GM19463 (cell line): ENCODE measurements around the gene EPHX1.

Experiments
- ATAC-seq: cut with Tn5 transposase; IDR thresholded peaks from one replicate; pipeline ENCODE4 v1.9.1; 2021; ENCODE audit warnings: mild to moderate bottlenecking, moderate library complexity; ENCODE audit not compliant: unreplicated experiment

The EPHX1 gene

DNA sequence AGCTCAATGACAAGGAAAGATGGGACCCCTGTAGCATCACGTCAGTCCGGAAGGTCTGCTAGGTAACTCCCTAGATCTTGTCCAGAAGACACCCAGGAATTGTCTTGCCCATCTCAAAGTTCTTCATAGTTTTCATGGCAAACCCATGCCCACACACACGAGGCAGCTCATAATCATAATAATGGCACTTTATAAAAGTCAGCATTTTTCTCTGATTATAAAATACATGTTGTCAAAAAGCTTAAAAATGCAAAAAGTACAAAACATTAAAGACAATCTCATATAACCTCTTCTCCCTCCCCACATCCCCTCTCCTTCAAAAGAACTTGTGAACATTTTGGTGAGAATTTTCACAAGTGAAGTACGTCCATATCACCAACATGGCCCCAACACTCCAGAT lies 30.8 kb downstream of the EPHX1 start:
- ATAC-seq: no peak

DNA sequence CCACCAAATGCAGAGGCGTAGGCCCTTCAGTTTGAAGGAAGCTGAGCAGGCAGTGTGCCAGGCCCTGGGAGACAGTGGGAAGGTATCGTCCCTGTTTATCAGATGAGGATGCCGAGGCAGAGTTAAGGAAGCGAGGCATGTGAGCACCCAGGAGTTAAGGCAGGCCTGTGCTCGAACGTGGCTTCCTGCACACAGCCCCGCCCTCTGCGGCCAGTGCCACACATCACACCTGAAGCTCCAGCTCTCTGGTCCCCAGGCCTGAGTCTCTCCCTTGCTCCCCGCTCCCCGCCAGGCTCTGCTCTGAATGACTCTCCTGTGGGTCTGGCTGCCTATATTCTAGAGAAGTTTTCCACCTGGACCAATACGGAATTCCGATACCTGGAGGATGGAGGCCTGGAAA lies 32.1 kb downstream of the EPHX1 start:
- no peak for ATAC-seq

DNA sequence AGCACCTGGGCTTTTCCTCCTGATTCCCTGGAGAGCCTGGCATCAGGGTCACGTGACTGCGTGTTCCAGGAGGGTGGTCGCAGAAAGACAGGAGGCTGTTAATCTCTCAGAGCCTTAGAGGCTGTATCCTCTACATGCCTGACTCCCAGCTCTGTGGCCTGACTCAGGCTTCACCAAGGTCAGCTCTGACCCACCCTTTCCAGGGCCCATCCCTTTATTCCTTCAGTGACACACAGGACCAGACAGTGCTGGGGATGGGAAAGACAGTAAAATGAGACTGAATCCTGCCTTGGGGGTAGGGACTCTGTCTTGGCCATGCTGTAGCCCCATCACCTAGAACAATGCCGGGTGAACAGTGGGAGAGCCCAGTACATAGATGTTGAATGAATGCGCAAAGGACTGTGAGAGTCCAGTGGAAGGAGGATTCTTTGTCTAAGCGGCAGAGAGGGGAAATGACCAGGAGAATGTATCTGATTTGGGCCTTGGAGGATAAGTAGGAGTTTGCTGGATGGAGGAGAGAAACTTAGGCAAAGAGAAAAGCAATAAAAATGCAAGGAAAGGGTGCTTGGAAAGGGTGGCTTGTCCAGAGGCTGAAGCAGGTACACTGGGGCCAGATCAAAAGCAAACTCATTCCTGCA lies 33.0 kb downstream of the EPHX1 start:
- ATAC-seq: no peak

DNA sequence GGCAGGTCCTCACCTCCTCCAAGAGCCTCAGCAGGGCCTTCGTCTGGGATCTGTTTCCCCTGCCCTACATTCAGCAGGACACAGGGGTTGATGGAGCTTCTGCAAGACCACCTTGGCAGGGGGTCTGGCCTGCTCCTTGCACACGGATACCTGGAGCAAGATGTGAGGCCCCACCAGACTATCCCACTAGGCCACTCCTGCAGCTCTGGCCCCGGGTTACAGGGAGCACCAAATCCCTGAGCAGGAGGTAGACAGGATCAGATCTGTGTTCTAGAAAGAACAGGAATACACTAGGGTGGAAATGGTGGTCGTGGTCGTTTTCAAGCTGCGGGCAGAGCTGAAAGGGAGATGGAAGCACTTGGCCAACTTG lies 33.5 kb downstream of the EPHX1 start:
- no peak for ATAC-seq

DNA sequence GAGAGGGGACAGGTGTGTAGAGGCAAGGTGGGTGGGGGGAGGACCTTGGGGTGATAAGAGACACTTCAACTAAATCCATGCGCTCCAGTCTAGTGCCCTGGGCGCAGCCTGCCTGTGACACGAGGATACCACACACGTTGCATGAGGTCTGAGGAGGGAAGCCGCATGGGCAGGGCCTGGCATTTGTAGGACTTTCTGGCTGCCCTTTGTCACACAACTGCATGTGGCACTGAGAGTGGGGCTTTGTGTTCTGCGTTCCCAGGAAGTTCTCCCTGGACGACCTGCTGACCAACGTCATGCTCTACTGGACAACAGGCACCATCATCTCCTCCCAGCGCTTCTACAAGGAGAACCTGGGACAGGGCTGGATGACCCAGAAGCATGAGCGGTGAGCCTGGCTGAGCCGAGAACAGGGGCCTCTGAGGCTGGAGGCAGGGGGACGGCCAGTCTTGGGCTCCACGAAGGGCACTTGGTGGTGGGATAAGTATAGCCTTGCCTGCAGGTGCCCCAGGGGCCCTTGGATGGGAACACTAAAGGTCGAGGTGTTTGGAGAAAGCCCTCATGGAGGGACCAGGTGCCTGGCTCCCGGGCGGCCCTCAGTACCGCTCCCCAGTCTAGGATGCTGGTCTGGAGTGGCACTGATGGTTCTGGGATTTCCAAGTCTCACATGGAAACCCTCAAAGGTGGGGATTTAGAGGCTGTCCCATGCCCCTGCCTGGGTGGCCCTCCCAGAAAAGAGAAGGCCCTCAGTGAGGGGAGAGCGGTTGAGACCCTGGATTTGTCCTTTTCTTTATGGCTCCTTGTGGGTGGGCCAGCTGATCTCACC lies 34.5 kb downstream of the EPHX1 start:
- no peak for ATAC-seq

DNA sequence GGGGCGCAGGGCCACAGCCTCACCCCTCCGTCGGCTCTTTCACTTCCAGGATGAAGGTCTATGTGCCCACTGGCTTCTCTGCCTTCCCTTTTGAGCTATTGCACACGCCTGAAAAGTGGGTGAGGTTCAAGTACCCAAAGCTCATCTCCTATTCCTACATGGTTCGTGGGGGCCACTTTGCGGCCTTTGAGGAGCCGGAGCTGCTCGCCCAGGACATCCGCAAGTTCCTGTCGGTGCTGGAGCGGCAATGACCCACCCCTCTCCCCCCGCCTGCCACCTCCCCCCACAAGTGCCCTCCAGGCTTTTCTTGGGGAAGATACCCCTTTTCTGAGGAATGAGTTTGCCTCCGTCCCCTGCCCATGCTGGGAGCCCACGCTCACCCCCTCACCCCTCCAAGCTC lies 35.2 kb downstream of the EPHX1 start:
- ATAC-seq: no peak

DNA sequence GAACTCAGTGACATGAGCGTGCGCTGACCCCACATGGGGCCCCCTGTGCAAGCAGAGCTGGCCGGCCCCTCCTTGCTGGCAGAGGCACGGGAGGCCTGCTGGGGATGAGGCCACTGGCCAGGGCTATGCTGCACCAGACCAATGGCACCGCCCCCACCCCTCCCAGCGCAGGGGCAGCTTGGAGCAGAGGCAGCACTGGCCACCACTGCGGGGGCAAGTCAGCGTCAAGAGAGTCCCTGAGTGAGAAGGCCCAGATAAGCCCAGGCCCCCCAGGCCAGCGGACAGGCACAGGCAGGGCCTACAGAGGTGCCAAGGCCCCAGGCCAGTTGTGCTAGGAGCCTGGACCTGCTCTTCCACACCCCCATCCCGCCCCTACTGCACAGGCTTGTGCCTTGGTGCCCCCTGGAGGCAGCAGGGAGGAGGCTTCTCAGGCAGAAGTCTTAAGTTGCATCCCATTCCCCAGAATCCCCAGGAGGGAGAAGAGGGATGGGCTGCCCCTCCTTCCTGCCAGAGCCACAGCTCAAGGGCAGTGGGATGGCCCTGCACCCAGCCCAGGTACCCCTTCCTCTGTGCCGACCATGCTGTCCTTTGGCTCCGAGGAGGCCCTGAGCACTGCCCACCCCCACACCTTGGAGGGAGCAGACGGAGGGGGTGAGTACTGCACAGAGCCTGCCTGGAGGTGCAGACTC lies 35.8 kb downstream of the EPHX1 start:
- ATAC-seq: no peak

DNA sequence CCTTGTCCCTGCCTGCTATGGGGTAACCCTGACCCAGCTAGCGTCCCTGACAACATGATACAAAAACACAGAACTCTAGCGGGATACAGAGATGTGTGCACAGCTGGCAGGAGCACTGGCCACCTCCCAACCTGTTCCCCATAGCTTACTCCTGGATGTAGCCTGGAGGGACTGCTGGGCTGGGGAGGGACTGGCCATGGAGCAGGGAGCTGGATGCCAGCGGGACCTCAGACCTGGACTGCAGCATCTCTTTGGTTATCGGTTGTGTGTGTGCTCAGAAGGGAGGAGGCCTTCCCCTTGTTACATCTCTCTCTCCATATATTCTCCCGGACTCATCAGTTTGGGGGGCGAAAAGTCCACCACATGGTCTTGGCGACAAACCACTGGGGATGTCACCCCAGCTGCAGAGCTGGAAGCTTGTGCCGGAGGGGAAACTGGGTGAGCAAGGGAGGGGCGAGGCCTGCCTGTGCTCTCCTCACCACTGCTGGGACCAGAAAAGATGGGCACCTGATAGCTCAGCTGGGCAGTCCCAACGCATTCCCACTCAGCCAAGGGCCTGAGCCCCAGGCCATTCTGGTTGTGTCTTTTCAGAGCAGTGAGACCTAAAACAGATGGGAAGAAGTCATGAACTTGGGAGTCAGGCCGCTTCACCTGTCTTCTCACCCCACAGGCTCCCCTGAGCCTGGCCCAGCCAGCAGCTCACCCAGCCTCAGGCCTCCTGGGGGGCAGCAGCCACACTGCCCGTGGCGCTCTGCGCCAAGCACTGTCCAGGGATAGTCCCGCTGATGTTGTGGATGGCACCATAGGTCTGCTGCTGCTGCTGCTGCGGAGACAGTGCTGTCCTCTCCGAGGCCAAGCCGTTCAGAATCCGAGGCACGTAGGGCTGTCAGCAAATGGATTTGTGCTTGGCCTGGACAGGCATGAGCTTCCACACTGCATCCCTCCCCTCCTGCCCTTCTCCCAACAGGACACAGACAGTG lies 36.7 kb downstream of the EPHX1 start:
- ATAC-seq: no peak

DNA sequence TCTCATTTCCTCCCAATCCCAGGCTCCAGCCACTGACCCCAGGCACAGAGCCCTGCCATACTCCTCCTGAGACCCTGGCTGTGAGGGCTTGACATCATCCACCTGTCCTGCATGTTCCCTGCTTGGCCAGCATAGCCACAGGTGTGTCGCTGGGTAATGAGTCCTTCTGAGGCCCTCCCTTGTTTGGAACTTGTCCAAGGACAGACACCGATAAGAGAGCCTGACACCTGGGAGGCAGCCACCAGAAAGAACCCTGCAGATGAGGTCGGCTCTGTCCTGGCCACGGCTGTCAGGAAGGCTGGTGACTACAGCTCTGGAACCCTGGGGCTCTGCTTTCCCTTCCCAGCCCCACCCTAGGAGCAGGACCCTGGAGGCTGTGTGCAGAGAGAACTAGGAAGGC lies 37.7 kb downstream of the EPHX1 start:
- peak; percentile 3 for ATAC-seq

DNA sequence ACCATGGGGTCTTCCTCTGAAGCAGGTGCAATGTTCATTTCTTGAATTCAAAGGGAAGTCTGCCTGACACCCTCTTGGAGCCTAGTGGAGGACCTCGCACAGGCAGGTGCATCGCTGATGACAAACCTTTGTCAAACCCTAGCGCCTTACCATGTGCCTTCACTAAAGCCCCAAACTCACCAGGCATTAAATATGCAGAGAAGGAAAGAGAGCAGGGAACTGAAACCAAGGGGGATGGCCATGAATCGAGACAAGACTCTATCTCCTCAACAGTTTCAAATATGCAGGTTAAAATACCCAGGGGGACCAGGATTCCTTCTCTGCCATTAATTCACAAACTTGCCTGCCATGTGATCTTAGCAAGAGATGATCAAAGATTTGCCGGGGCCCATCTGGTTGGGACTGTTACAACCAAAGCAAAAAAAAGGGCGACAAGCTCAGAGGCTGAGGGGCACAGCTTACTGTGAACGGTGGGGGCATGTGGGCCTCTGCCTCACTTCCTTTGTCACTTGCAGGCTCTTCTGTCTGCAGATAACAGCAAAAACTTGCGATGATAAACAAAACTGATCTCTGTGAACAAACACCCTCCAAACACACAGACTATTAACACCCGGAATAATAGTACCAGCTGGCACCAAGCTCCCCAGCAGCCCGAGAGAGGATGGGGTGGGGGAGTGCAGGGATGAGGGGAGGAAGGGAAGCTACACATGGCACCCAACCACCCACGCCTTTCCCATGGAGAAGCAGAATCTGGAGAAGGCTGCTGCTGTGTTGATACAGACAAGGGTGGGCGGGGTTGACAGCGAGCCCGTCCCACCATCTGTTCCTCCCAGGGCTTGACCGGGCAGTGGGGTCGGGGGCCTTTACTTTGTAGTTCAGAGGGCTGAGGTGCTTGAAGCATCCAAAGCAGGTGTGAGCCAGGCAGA lies 38.4 kb downstream of the EPHX1 start:
- peak; percentile 63 for ATAC-seq

DNA sequence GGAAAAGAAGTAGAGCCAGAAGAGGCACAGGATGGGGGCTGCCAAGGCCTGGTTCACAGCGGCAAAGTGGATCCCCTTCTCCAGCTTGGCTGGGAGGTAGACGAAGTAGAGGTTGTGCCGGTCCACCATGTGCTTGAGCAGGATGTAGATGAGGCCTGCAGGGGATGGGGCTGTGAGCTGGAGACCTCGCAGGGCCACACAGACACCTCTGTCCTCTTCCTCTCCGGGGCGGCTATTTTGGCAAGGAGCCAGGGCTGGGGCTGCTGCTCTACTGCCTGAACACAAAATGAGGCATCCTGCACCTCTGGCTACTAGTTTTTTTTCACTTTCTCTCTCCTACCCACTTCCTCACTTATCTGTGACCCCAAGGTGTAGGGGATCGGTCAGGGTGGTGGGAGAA lies 40.0 kb downstream of the EPHX1 start:
- ATAC-seq: no peak

DNA sequence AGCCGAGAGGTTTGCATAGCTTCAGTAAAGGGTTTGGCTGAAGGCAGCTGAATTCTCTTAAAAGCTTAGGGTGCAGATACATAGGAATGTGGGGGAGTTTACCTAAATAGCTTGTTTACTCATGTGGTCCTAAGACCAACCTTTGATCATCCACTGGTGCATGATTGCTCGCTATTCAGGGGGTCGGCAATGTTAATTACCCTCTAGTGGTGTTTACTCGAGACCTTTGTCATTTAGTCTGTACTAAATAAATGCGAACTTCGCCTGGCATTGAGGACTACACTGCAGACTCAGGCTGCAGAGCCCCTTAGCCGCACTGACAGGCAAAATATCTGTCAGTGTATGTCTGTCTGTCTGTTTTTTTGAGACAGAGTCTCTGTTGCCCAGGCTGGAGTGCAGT lies 40.4 kb downstream of the EPHX1 start:
- no peak for ATAC-seq

DNA sequence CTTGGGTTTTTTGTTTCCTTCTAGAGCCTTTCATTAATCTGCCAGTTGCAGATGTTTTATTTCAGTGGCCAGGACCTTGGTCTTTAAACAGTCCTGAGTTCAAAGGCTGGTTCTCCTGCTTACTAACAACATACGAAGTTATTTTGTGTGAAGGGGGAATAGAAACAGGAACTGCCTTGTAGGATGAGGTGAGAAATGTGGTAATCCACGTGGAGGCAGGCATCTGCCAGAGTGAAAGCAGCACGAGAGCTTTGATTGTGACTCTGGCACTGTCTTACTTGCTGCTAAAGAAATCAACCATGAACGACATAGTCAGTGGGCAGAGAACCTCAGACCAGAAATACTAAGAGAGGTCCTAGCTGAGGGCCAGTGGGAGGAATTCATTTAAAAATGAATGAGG lies 41.9 kb downstream of the EPHX1 start:
- peak; percentile 55 for ATAC-seq

DNA sequence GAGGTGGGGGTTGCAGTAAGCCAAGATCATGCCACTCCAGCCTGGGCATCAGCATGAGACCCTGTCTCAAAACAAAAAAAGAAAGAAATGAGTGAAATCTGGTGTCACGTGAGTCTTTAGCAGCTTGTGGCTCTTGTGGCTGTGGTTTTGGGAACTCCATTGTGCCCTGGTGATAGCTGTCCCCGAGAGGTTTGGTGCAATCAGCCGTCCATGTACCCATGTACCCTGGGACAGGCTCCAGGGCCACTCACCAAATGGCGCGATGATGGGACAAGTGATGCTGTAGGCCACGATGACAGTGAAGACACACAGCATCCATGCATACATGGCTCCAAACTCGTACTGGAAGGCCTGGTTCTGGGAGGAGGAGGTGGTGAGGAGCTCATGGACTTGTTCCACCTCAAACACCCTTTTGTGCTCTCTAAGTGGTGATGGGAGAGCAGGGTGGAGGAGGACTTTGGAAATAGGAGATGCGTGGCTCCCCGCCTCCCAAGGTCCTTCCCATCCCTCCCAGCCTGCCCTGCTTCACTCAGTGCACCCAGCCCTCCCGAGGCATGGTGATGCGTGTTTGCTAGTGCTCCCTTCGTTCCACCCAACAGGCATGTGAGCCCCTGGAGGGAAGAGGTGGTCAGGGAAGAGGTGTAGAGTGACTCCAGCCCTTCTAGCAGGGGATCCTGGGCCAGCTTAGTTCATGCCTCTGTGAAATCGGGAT lies 42.6 kb downstream of the EPHX1 start:
- no peak for ATAC-seq

DNA sequence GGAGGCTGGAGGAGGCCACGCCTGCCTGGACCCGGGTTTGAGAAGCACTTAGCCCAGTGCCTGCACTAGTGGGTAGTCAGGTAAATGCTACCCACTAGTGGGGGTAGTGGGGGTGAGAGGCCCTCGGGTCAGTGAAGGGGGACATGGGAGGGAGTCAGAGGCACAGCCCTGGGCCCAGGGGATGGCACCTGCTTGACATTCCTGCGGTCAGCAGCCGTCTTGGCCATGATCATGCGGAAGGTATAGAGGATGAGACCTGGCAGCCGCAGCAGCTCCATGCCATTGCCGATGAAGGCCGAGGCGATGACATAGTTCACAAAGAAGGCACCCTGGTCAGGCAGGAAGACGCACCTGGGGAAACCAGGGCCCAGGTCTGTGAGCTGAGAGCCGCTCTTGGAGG lies 43.5 kb downstream of the EPHX1 start:
- no peak for ATAC-seq

DNA sequence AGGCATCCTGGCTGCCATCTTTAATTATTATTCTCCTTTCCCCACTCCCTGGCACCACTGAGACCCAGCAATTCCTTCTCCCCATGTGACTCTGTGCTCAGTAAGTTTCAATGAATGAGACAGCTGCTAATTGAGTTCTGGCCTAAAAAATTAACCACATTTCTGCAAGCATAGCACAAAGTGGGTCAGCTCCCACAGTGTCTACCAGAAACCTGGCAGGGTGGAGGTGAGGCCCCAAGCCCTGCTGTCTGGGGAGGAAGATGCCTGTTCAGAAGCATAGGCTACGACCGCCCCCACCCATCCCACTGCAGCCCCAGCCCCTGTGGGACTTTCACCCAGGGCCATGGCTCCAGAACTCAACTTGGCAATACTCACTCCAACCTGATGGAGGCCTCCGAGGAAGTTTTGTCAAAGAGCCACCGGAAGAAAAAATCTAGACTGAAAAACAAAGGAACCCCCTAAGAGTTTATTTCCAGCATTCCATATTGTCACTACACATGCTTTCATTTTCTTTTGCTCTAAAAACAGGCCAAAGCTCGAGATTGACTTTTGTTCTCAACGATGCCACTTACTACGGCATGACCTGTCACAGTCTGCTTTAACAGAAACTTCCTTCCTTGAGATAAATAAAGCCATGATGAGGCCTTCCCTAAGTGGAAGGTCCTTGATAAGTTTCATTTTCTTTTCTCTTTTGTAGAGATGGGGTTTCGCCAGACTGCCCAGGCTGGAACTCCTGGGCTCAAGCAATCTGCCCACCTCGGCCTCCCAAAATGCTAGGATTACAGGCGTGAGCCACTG lies 45.8 kb downstream of the EPHX1 start:
- no peak for ATAC-seq

DNA sequence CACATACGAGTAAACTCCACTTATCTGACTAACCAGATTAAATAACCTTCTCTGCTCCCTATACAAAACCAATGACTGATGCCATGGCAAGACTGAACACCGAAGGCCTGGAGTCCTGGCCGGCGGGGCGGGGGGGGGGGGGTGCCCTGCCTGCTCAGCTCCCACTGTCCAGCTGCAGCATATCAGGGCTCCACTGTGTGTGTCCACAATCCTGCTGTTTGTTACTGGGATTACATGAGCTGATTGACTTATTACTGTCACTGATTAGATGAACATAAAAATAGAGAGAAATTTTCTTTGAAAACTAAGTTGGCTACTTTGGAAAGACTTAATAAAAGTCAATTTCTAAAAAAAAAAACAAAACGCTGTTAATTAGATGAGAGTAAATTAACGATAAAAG lies 47.3 kb downstream of the EPHX1 start:
- ATAC-seq: no peak

DNA sequence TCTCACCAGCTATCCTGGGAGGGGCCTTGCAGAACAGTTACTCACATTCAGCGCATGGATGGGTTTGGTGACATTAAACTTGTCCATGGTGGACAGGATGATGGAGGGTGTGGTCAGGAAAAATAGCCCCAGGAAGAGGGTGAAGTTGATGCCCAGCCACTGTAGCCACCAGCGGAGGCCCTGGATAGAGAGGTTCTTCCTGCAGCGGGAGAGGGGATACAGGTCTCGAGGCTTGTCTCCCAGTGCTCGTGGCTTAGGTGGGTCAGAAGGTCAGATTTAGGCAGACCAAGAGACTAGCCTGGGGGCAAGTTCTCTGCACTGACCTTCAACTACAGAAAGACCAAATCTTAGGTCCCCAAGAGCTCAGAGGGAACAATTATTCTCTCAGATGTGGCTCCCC lies 49.2 kb downstream of the EPHX1 start:
- ATAC-seq: no peak
